Tibial artery (tissue), 4 donors: ENCODE data around the gene VPS11.

Experiments
- DNase-seq, 2 donors: peaks; one replicate each; pipeline ENCODE4 v3.0.0-alpha.2; 2019
- H3K27ac ChIP-seq, 2 donors: fragments of 200-600 bp; sonication (generic) in 1 of 2; 1 replicate in 1 of 2; 2 replicates in 1 of 2; pipeline ENCODE4 v1.5.1; 2018 to 2019; ENCODE audit warnings: mild to moderate bottlenecking in 1 of 2
- H3K27me3 ChIP-seq, 2 donors: fragments of 200-600 bp; sonication (generic) in 1 of 2; one replicate each; pipeline versions ENCODE4 v1.5.1 to v1.6.0; 2016 to 2019
- H3K36me3 ChIP-seq, 3 donors: fragments of 200-600 bp; sonication (generic) in 2 of 3; one replicate each; pipeline ENCODE4 v1.5.1; 2016 to 2019; ENCODE audit warnings: mild to moderate bottlenecking in 2 of 3
- H3K4me1 ChIP-seq, 4 donors: fragments of 200-600 bp; sonication (generic) in 2 of 4; 1 replicate in 3 of 4; 2 replicates in 1 of 4; pipeline ENCODE4 v1.5.1; 2016 to 2019
- H3K4me3 ChIP-seq, 2 donors: fragments of 200-600 bp; sonication (generic) in 1 of 2; 1 replicate in 1 of 2; 2 replicates in 1 of 2; pipeline ENCODE4 v1.5.1; 2018 to 2019; ENCODE audit warnings: mild to moderate bottlenecking in 2 of 2
- H3K9me3 ChIP-seq, 3 donors: fragments of 200-600 bp; sonication (generic) in 1 of 3; one replicate each; pipeline ENCODE4 v1.5.1; 2016 to 2019
- CTCF ChIP-seq, 2 experiments: fragments of 200-600 bp in 1 of 2; fragments of 450-650 bp in 1 of 2; IDR thresholded peaks; one replicate each; pipeline ENCODE4 v1.5.1; 2017 to 2019; ENCODE audit warnings: antibody characterized with exemption in 2 of 2, mild to moderate bottlenecking in 1 of 2, moderate library complexity in 1 of 2
- intact Hi-C: fragments of 100-400 bp; cut with DNase I; formaldehyde crosslinking; loops from one replicate; pipeline ENCODE4 v1.15.0; 2023; ENCODE audit warnings: low total_unique reads

Gene VPS11

GRCh38 chr11:119048644-119049043, 19.0 kb upstream of the VPS11 start:
- no peak for DNase-seq
- peaks cover 79 to 91% (median 85%) of the 10 kb centered on the region in 3 donors for H3K36me3 ChIP-seq
- H3K9me3 ChIP-seq: no peaks in the 10 kb centered on the region
- TF ChIP-seq CTCF (IDR thresholded peaks at IDR 0.05): no peak
- H3K27me3 ChIP-seq: no peaks in the 10 kb centered on the region
- no peak overlapping the region for H3K4me3 ChIP-seq
- no peaks in the 10 kb centered on the region for H3K4me1 ChIP-seq
- intact Hi-C loops: loop anchor here (5.0 kb wide), 1 partner anchor 376 kb away; no protein-coding TSS in a partner anchor
- H3K27ac ChIP-seq: no peak overlapping the region

GRCh38 chr11:119049081-119049480, 18.5 kb upstream of the VPS11 start:
- DNase-seq: no peak
- intact Hi-C loops: loop anchor here (5.0 kb wide), 1 partner anchor 377 kb away; no protein-coding TSS in a partner anchor
- no peak for TF ChIP-seq CTCF (IDR thresholded peaks at IDR 0.05)

GRCh38 chr11:119051440-119052162, 16.0 kb upstream of the VPS11 start:
- DNase-seq: no peak
- Histone ChIP-seq H3K4me3 (no peak overlapping the region), H3K4me1 (peaks cover 0 to 15% (median 13%) of the 10 kb centered on the region in 4 donors), H3K27ac (no peak overlapping the region), H3K27me3 (no peaks in the 10 kb centered on the region), H3K9me3 (no peaks in the 10 kb centered on the region), H3K36me3 (peaks cover 68 to 86% (median 69%) of the 10 kb centered on the region in 3 donors)
- intact Hi-C loops: no loop called here
- TF ChIP-seq CTCF (IDR thresholded peaks at IDR 0.05): no peak

More at GRCh38 chr11:119049081-119049480, 18.5 kb upstream of the VPS11 start:
- Histone ChIP-seq H3K36me3 (peaks cover 79 to 96% (median 85%) of the 10 kb centered on the region in 3 donors), H3K27ac (no peak overlapping the region), H3K9me3 (no peaks in the 10 kb centered on the region), H3K4me3 (no peak overlapping the region), H3K4me1 (no peaks in the 10 kb centered on the region), H3K27me3 (no peaks in the 10 kb centered on the region)

DNA sequence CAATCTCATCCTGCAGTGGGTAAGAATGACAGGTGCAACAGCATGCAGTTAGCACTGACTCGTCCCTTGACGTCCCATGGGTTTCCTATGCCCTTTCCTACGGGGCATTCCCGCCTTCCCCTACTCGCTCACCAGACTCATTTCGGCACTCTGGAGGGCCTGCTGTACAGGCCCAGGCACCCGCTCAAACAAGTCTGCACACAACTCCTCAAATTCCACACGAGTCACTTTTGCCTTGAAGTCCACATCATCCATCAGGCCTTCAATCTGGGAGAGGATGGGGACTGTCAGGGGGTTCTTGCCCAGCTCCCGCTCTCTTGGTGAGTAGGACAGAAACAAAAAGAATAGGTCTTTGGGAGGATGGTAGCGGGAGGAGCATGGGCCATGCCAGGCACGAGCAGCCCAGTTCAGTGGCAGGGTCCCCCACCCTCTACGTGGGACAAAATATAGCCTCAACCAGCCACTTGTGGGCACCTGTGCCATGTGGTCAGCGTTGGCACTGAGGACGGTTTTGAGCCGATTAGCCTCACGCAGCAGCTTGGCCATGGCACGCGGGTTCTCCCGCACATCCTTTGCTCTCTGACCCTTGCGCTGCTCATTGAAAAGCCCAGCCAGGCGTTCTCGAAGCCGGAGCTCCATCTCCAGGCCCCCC, 15.3 kb upstream of the VPS11 start:
- no peak for TF ChIP-seq CTCF (IDR thresholded peaks at IDR 0.05)
- H3K4me1 ChIP-seq: peaks cover 0 to 15% (median 13%) of the 10 kb centered on the region in 4 donors
- H3K27me3 ChIP-seq: no peaks in the 10 kb centered on the region
- no peak overlapping the region for H3K4me3 ChIP-seq
- no peaks in the 10 kb centered on the region for H3K9me3 ChIP-seq
- intact Hi-C loops: no loop called here
- no peak for DNase-seq
- no peak overlapping the region for H3K27ac ChIP-seq
- H3K36me3 ChIP-seq: peaks cover 61 to 80% (median 62%) of the 10 kb centered on the region in 3 donors

GRCh38 chr11:119054418-119054817, 13.2 kb upstream of the VPS11 start:
- DNase-seq: no peak
- no peak for TF ChIP-seq CTCF (IDR thresholded peaks at IDR 0.05)
- no peaks in the 10 kb centered on the region for H3K27me3 ChIP-seq
- H3K36me3 ChIP-seq: peaks cover 40 to 58% (median 41%) of the 10 kb centered on the region in 3 donors
- intact Hi-C loops: no loop called here
- H3K4me1 ChIP-seq: peaks cover 0 to 23% (median 21%) of the 10 kb centered on the region in 4 donors
- H3K4me3 ChIP-seq: no peak overlapping the region
- H3K27ac ChIP-seq: no peak overlapping the region
- H3K9me3 ChIP-seq: no peaks in the 10 kb centered on the region
